Skeletal muscle tissue (tissue), 4 donors: Measurements from ENCODE around the gene RPH3AL. TPM values are rescaled to one million over a fixed set of nuclear protein-coding genes. Genes with fewer than 3 reads are reported as not detected.

Source experiments
- H3K27ac ChIP-seq: one replicate; pipeline ENCODE4 v1.7.0; 2013; ENCODE audit warnings: mild to moderate bottlenecking, low read depth, low read length, inconsistent platforms
- H3K27me3 ChIP-seq, 3 donors: one replicate each; pipeline ENCODE4 v1.7.0; 2013; ENCODE audit warnings: low read length in 3 of 3; ENCODE audit not compliant: control insufficient read depth in 3 of 3, insufficient read depth in 3 of 3
- H3K36me3 ChIP-seq, 3 donors: one replicate each; pipeline ENCODE4 v1.7.0; 2013; ENCODE audit warnings: low read length in 3 of 3; ENCODE audit not compliant: control insufficient read depth in 3 of 3, insufficient read depth in 3 of 3
- H3K4me1 ChIP-seq, 3 donors: one replicate each; pipeline ENCODE4 v1.7.0; 2013; ENCODE audit warnings: low read length in 3 of 3, mild to moderate bottlenecking in 3 of 3; ENCODE audit not compliant: control insufficient read depth in 3 of 3, insufficient read depth in 3 of 3
- H3K4me3 ChIP-seq, 3 donors: one replicate each; pipeline ENCODE4 v1.7.0; 2013; ENCODE audit warnings: low read length in 3 of 3
- H3K9ac ChIP-seq, 3 donors: one replicate each; pipeline ENCODE4 v1.7.0; 2013; ENCODE audit warnings: low read length in 3 of 3, mild to moderate bottlenecking in 3 of 3, moderate library complexity in 2 of 3, low read depth in 1 of 3
- H3K9me3 ChIP-seq, 3 donors: one replicate each; pipeline ENCODE4 v1.7.0; 2013; ENCODE audit warnings: low read length in 3 of 3; ENCODE audit not compliant: control insufficient read depth in 3 of 3
- total RNA-seq: library from RNA; depleted of rRNA; stranded (reverse); fragments of >200 nt; gene quantifications from one replicate; pipeline ENCODE4 v1.2.3, GENCODE V29; 2014
- donor health status: Osteomylitis.

Gene RPH3AL, protein sequence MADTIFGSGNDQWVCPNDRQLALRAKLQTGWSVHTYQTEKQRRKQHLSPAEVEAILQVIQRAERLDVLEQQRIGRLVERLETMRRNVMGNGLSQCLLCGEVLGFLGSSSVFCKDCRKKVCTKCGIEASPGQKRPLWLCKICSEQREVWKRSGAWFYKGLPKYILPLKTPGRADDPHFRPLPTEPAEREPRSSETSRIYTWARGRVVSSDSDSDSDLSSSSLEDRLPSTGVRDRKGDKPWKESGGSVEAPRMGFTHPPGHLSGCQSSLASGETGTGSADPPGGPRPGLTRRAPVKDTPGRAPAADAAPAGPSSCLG
- total RNA-seq: 1.6 TPM

DNA sequence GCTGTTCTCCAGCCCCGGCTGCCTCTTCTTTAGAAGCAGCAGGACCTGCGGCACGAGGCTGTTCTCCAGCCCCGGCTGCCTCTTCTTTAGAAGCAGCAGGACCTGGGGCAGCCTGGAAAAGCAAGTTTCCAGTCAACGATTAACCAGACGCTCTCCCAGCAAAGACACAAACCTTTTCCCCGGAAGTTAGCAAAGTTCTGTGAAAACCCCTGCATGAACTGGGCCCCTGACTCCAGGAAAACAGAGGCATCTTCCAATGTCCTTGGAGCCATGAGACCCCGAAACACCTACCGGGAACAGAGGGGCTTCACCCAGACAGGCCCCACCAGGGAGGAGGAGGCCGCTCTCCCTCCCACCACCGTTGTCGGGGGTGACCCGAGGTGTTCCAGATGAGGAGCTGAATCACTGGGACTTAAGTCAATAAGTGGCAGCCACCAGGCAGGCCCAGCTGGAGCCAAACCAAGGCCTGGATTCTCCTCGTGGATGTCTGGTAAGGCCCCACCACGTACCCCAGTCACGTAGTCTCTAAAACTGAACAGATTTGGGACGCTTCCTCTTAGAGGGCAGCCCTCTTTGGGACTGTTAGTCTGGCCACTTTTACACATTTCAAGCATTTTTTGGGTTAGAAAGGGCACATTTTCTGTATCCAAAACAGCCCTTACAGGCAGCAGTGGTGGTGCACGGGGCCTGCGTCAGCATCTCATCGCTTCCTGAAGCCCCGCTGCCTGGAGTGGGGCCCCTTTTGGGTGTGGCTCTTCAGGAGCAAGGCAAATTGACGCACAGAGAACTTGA lies at the start of gene RPH3AL:
RPH3AL (minus strand) TSS at position 387 of the 792 bp plus-strand sequence. CDS start 25,264 bp downstream, outside the sequence.
- peak within 1 kb of the TSS in 1 of 3 donors; percentile 14 for H3K4me3 ChIP-seq
- no peaks in the 10 kb centered on the region for H3K9me3 ChIP-seq
- H3K9ac ChIP-seq: peak within 1 kb of the TSS; percentile 3 to 63 (median 47)
- H3K27me3 ChIP-seq: no peaks in the 10 kb centered on the region
- H3K27ac ChIP-seq: peak within 1 kb of the TSS; percentile 89
- H3K4me1 ChIP-seq: peaks cover 39 to 46% (median 42%) of the 10 kb centered on the region in 3 donors
- H3K36me3 ChIP-seq: no peaks in the 10 kb centered on the region

DNA sequence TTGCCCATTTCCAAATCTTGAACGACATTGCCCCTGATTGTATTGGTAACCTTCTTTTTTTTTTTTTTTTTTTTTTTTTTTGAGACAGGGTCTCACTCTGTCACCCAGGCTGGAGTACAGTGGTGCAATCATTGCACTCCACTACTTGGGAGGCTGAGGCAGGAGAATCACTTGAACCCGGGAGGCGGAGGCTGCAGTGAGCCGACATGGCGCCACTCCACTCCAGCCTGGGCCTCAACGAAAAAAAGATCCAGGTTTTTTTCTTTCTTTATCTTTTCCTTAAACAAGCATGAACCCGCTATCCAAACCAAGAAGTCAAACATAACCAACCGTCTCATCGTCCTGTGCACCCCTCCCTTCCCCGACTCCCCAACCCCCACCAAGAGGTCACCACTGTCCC lies 47.6 kb upstream of the RPH3AL start:
- peaks cover 0 to 5% (median 0%) of the 10 kb centered on the region in 3 donors for H3K27me3 ChIP-seq
- no peaks in the 10 kb centered on the region for H3K4me1 ChIP-seq
- no peaks in the 10 kb centered on the region for H3K9me3 ChIP-seq
- no peak overlapping the region for H3K4me3 ChIP-seq
- H3K36me3 ChIP-seq: no peaks in the 10 kb centered on the region
- no peak overlapping the region for H3K9ac ChIP-seq
- H3K27ac ChIP-seq: no peak overlapping the region

DNA sequence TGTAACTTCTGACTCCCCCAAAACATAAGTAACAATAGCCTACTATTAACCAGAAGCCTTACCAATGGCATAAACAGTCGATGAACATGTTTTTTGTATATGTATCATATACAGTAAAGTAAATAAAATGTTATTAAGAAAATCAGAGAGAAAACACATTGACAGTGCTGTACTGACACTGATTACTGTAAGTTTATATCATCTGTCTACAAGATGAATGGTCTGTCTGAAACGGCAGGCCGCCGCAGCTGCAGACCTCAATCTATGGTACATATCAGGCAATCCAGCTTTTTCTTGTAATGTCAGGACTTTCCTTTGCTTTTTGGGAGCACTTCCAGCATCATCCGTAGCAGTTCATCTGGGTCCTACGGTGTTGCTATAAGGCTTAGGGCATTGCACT lies 44.2 kb upstream of the RPH3AL start:
- Histone ChIP-seq H3K4me3 (no peak overlapping the region), H3K4me1 (no peaks in the 10 kb centered on the region), H3K27me3 (peaks cover 0 to 12% (median 3%) of the 10 kb centered on the region in 3 donors), H3K27ac (no peak overlapping the region), H3K36me3 (no peaks in the 10 kb centered on the region), H3K9ac (no peak overlapping the region), H3K9me3 (no peaks in the 10 kb centered on the region)

DNA sequence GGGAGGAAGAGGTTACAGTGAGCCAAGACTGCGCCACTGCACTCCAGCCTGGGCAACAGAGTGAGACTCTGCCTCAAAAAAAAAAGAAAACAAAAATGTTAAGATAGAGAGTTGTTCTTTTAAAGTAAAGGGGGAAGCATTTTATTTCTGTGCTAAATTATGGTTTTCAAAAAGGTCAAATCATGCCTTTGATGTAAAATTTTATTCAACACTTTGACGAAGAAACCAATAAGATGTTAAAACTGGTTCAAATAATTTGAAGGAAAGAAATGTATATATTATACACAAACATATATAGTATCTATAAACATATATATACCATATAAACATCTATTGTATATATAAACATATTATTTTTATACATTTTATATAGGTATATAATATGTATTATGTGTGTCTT lies 43.4 kb upstream of the RPH3AL start:
- H3K27me3 ChIP-seq: peaks cover 0 to 7% (median 3%) of the 10 kb centered on the region in 3 donors
- no peaks in the 10 kb centered on the region for H3K4me1 ChIP-seq
- H3K27ac ChIP-seq: no peak overlapping the region
- no peak overlapping the region for H3K9ac ChIP-seq
- no peaks in the 10 kb centered on the region for H3K9me3 ChIP-seq
- no peaks in the 10 kb centered on the region for H3K36me3 ChIP-seq
- no peak overlapping the region for H3K4me3 ChIP-seq

DNA sequence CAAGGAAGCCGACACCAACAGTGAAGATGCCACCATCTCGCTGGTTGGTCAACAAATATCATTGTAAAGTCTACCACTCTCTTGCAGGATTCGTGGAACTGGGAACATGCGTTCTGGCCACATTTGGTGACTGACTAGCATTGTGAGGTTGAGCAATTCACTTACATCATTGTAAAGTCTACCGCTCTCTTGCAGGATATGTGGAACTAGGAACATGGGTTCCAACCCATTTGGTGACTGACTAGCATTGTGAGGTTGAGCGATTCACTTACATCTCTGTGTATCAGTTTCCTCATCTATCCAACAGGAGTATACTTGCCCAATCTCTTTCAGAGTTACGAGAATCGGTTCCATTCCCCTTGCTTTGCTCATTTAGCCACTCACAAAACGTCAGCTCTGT lies 42.6 kb upstream of the RPH3AL start:
- H3K36me3 ChIP-seq: no peaks in the 10 kb centered on the region
- H3K9ac ChIP-seq: no peak overlapping the region
- H3K4me1 ChIP-seq: no peaks in the 10 kb centered on the region
- no peak overlapping the region for H3K27ac ChIP-seq
- peaks cover 0 to 7% (median 3%) of the 10 kb centered on the region in 3 donors for H3K27me3 ChIP-seq
- H3K4me3 ChIP-seq: no peak overlapping the region
- H3K9me3 ChIP-seq: no peaks in the 10 kb centered on the region

DNA sequence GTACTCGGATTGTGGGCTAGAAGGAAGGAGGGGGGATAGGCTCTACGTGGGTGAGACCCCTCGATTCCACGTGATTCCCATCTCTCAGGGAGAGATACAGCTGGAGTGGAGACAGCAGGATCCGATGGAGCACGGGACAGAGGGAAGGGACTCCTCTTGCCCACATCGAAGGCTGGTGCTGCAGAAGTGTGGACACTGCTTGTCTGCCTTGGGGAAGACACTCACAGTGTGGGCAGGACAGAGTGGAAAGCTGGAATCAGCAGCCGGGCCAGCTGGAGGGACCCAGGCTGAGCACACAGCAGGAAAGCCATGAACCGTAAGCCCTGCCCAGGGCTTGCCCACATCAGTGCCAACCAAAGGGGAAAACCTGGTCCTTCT lies 42.1 kb upstream of the RPH3AL start:
- no peak overlapping the region for H3K27ac ChIP-seq
- peaks cover 0 to 7% (median 3%) of the 10 kb centered on the region in 3 donors for H3K27me3 ChIP-seq
- no peaks in the 10 kb centered on the region for H3K9me3 ChIP-seq
- no peaks in the 10 kb centered on the region for H3K4me1 ChIP-seq
- no peak overlapping the region for H3K9ac ChIP-seq
- H3K4me3 ChIP-seq: no peak overlapping the region
- no peaks in the 10 kb centered on the region for H3K36me3 ChIP-seq

DNA sequence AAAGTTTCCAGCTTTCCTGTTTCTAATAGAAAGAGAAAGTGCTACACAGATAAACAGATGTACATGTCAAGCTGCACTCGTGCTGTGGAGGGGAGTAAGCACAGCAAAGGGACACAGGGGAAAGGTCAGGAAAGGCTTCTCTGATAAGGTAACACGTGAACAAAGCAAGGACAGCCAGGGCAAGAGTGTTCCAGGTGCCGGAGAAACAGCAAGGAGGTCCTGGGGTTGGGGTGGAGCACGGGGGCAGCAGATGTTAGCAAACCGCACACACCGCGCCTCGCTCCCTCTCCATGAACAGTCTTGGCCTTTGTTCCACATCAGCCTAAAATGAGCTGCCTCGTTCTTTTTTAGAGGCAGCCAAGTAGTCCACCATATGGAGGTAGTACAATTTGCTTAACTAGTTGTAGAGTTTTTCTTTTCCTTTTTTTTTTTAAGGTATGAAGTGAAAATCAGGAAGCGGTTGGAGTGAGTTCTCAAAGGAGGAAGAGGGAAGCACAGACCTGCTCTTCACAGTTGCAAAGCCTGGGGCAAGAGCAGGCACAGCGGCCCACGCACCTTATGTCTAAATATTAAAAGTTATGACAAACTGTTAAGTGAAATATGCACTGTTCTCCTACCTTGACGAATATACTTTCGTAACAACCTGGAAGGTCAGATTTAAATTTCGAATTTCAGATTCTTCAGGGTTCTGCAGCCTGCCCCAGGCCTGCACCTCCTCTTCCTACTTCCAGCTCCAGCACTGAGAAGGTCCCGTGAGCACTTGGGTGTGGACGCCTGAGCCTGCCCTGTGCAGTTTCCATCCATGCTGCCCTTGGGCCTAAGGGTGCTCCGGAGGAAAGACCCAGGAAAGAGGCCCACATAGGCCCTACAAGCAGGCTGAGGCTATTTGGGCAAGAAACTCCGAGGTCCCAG lies 41.5 kb upstream of the RPH3AL start:
- H3K27me3 ChIP-seq: peaks cover 0 to 7% (median 3%) of the 10 kb centered on the region in 3 donors
- H3K4me1 ChIP-seq: no peaks in the 10 kb centered on the region
- H3K4me3 ChIP-seq: peak overlapping the region in 1 of 3 donors; percentile 22
- no peaks in the 10 kb centered on the region for H3K9me3 ChIP-seq
- peak overlapping the region in 1 of 3 donors; percentile 54 for H3K9ac ChIP-seq
- H3K36me3 ChIP-seq: no peaks in the 10 kb centered on the region
- H3K27ac ChIP-seq: no peak overlapping the region

DNA sequence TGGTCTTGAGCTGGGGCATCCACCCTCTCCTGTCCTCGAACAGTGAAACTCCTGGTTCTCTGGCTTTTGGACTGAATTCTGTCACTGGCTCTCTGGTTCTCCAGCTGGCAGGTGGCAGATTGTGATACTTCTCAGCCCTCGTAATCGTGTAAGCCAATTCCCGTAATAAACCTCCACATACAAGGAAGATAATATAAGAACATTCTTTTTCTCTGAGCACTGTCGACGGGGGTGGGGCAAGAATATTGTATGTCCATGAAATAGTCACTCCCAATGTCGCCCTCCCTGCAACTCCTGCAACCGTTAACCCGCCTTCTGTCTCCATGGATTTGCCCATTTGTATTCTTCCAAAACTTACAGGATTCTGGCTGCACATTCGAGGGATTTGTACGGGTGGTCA lies 39.2 kb upstream of the RPH3AL start:
- H3K9me3 ChIP-seq: no peaks in the 10 kb centered on the region
- H3K27ac ChIP-seq: no peak overlapping the region

DNA sequence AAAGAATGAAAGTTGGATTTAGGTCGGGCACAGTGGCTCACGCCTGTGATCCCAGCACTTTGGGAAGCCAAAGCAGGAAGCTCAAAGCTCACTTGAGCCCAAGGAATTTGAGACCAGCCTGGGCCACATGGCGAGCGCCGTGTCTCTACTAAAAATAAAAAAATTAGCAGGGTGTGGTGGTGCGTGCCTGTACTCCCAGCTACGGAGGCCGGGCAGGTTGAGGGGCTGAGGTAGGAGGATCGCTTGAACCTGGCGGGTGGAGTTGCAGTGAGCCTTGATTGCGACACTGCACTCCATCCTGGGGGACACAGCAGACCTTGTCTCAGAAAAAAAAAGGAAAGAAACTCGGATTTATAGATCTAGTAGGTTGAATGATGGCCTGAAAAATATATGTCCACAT lies 37.4 kb upstream of the RPH3AL start:
- Histone ChIP-seq H3K27me3 (peaks cover 8 to 15% (median 8%) of the 10 kb centered on the region in 3 donors), H3K9me3 (no peaks in the 10 kb centered on the region), H3K4me1 (peaks cover 0 to 3% (median 2%) of the 10 kb centered on the region in 3 donors), H3K27ac (no peak overlapping the region), H3K36me3 (no peaks in the 10 kb centered on the region), H3K4me3 (no peak overlapping the region), H3K9ac (no peak overlapping the region)

More for the DNA sequence above, 39.2 kb upstream of the RPH3AL start:
- Histone ChIP-seq H3K27me3 (peaks cover 3 to 7% (median 4%) of the 10 kb centered on the region in 3 donors), H3K9ac (no peak overlapping the region), H3K4me3 (no peak overlapping the region), H3K36me3 (no peaks in the 10 kb centered on the region), H3K4me1 (no peaks in the 10 kb centered on the region)
